GM21367 (cell line): Measurements from ENCODE around the gene EPB41L4B.
"Not testable (repeated sequence)": the region's sequence is repeated elsewhere in the genome, so short reads cannot be mapped to it uniquely, and the experiment has no call there.

ENCODE experiments used
- ATAC-seq: cut with Tn5 transposase; IDR thresholded peaks from one replicate; pipeline ENCODE4 v1.9.1; 2021; ENCODE audit not compliant: unreplicated experiment

Gene EPB41L4B

DNA sequence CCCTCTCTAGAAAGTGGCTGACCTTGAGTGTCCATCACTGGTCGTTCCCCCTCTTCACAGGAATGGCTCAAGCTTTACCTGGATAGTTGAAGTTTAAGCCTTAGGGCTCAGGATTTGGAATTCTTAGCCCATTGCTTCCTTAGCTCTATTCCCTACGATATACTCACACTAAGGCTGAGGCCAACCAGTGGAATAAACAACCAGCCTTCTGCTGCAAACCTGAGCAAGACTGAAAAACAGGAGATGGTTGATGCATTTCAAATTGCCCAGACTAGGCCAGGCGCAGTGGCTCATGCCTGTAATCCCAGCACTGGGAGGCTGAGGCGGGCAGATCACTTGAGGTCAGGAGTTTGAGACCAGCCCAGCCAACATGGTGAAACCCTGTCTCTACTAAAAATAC lies 194.2 kb downstream of the EPB41L4B start:
- not testable (repeated sequence) for ATAC-seq

DNA sequence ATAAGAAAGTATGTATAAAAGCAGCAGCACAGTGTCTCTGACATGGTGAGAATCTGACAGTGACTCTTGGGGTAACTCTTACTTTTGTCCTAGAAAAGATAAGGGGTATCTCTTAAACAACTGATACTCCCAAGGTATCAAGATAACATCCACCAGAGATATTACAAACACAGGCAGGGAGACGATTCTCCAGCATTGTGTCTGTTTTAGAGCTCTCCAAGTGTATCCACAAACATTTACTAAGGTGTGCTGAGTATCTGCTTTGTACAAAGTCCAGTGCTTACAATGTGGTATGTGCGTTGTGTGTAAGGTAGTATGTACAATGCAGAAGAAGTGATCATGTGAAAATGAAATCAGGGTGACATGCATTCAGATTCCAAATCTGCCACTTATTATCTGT lies 196.7 kb downstream of the EPB41L4B start:
- ATAC-seq: no peak

DNA sequence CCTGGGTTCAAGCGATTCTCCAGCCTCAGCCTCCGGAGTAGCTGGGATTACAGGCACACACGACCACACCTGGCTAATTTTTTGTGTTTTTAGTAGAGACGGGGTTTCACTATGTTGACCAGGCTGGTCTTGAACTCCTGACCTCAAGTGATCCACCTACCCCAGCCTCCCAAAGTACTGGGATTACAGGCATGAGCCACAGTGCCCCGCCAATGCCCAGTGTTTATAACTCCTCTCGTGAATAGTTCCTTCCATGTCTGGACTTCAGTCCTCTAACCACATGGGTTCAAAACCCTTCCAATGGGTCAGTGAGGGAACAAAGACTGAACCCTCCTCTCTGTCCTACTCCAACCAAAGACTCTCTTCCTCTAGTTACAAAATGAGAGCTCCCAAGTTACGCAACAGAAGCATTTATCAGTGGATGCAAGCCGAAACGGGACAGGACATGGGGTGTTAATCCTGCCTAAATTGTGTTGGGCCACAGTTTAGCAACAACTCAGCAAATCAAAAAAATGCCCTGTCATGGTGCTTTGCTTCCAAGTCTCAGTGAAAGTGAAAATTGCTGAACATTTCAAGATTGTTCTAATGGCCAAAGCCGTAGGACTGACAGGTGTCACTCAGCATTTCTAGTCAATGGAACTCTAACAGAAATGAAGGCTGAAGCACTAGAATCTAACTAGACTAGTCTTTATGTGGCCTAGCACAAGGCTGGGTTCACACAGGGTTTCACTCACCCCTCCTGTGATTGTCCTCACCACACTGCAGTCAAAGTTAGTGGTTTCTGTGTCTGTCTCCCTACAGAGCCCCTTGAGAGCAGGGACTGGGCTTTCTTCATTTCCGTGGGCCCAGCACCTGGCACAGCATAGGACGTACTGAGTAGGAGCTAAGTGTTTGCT lies 197.9 kb downstream of the EPB41L4B start:
- ATAC-seq: peak; percentile 35
